GM21447 (cell line): Measurements from ENCODE around the gene LALBA.
"Not testable (repeated sequence)": the region's sequence is repeated elsewhere in the genome, so short reads cannot be mapped to it uniquely, and the experiment has no call there.

Experiments
- ATAC-seq: cut with Tn5 transposase; IDR thresholded peaks from one replicate; pipeline ENCODE4 v1.9.1; 2021; ENCODE audit not compliant: unreplicated experiment

The LALBA gene

GRCh38 chr12:48532601-48533000 lies 37.2 kb downstream of the LALBA start:
- ATAC-seq: no peak

GRCh38 chr12:48527891-48528670 lies 41.8 kb downstream of the LALBA start:
- no peak for ATAC-seq

GRCh38 chr12:48525332-48525731 lies 44.5 kb downstream of the LALBA start, which contains the start of gene OR8S1:
TSS of gene OR8S1 (plus strand) at chr12:48525632. CDS start at chr12:48525632, 0 bp downstream.
- ATAC-seq: no peak

- not testable (repeated sequence) for ATAC-seq
These were observed 49.5 kb downstream of the LALBA start for GRCh38 chr12:48520381-48520780.
